Measurements from ENCODE around the gene RAMP3.

The RAMP3 gene

GRCh38 chr7:45202625-45203024 is 45.0 kb downstream of the RAMP3 start:
- no peak for TF ChIP-seq NFIC (IDR thresholded peaks at IDR 0.05)
- no peak for TF ChIP-seq ZBTB7A (IDR thresholded peaks at IDR 0.05; ENCODE audit: low read depth)
- no peak for TF ChIP-seq EP300 (IDR thresholded peaks at IDR 0.05; ENCODE audit: borderline replicate concordance)
- no peak for TF ChIP-seq CEBPB (IDR thresholded peaks at IDR 0.05)
- TF ChIP-seq USF1 (IDR thresholded peaks at IDR 0.05) = no peak
- TF ChIP-seq MAX (IDR thresholded peaks at IDR 0.05) = no peak
- no peak for TF ChIP-seq RAD21 (IDR thresholded peaks at IDR 0.05; ENCODE audit: low read depth)
- no peak for TF ChIP-seq TEAD4 (IDR thresholded peaks at IDR 0.05)
- TF ChIP-seq CREB1 (IDR thresholded peaks at IDR 0.05; ENCODE audit: low read depth) = no peak
- TF ChIP-seq YY1 (IDR thresholded peaks at IDR 0.05; ENCODE audit: low read depth) = no peak
- no peak for TF ChIP-seq TCF12 (IDR thresholded peaks at IDR 0.05; ENCODE audit: low read depth)

GRCh38 chr7:45203036-45203435 is 45.4 kb downstream of the RAMP3 start:
- no peak for TF ChIP-seq CEBPB (IDR thresholded peaks at IDR 0.05)
- TF ChIP-seq FOXM1 (IDR thresholded peaks at IDR 0.05; ENCODE audit: borderline replicate concordance, low read depth) = no peak
- no peak for TF ChIP-seq REST (IDR thresholded peaks at IDR 0.05; ENCODE audit: low read depth)
- TF ChIP-seq TCF12 (IDR thresholded peaks at IDR 0.05; ENCODE audit: low read depth) = no peak
- TF ChIP-seq NFIC (IDR thresholded peaks at IDR 0.05) = no peak
- no peak for TF ChIP-seq EP300 (IDR thresholded peaks at IDR 0.05; ENCODE audit: borderline replicate concordance)
- no peak for TF ChIP-seq YY1 (IDR thresholded peaks at IDR 0.05; ENCODE audit: low read depth)
- TF ChIP-seq MAX (IDR thresholded peaks at IDR 0.05) = no peak
- no peak for TF ChIP-seq CREB1 (IDR thresholded peaks at IDR 0.05; ENCODE audit: low read depth)
- TF ChIP-seq USF1 (IDR thresholded peaks at IDR 0.05) = no peak
- TF ChIP-seq TEAD4 (IDR thresholded peaks at IDR 0.05) = no peak
- no peak for TF ChIP-seq ZBTB7A (IDR thresholded peaks at IDR 0.05; ENCODE audit: low read depth)
- TF ChIP-seq TAF1 (IDR thresholded peaks at IDR 0.05; ENCODE audit: low read depth) = no peak
- no peak for TF ChIP-seq EGR1 (IDR thresholded peaks at IDR 0.05)
- no peak for TF ChIP-seq RAD21 (IDR thresholded peaks at IDR 0.05; ENCODE audit: low read depth)

GRCh38 chr7:45203459-45203858 is 45.9 kb downstream of the RAMP3 start:
- TF ChIP-seq EP300 (IDR thresholded peaks at IDR 0.05; ENCODE audit: borderline replicate concordance) (no peak), ZBTB7A (IDR thresholded peaks at IDR 0.05; ENCODE audit: low read depth) (no peak), CEBPB (IDR thresholded peaks at IDR 0.05) (no peak), REST (IDR thresholded peaks at IDR 0.05; ENCODE audit: low read depth) (no peak), YY1 (IDR thresholded peaks at IDR 0.05; ENCODE audit: low read depth) (no peak), TAF1 (IDR thresholded peaks at IDR 0.05; ENCODE audit: low read depth) (no peak), RAD21 (IDR thresholded peaks at IDR 0.05; ENCODE audit: low read depth) (no peak), TCF12 (IDR thresholded peaks at IDR 0.05; ENCODE audit: low read depth) (no peak), MAX (IDR thresholded peaks at IDR 0.05) (no peak), USF1 (IDR thresholded peaks at IDR 0.05) (no peak), EGR1 (IDR thresholded peaks at IDR 0.05) (no peak), NFIC (IDR thresholded peaks at IDR 0.05) (no peak)

GRCh38 chr7:45203936-45204445 is 46.4 kb downstream of the RAMP3 start:
- no peak for TF ChIP-seq TEAD4 (IDR thresholded peaks at IDR 0.05)
- TF ChIP-seq TCF12 (IDR thresholded peaks at IDR 0.05; ENCODE audit: low read depth) = no peak
- TF ChIP-seq RAD21 (IDR thresholded peaks at IDR 0.05; ENCODE audit: low read depth) = no peak
- no peak for TF ChIP-seq ZBTB7A (IDR thresholded peaks at IDR 0.05; ENCODE audit: low read depth)
- TF ChIP-seq CEBPB (IDR thresholded peaks at IDR 0.05) = peak; percentile 57; the same call in 1 of the 2 replicates

GRCh38 chr7:45211066-45211465 is 53.5 kb downstream of the RAMP3 start:
- no peak for TF ChIP-seq FOXM1 (IDR thresholded peaks at IDR 0.05; ENCODE audit: borderline replicate concordance, low read depth)
- no peak for TF ChIP-seq MAX (IDR thresholded peaks at IDR 0.05)
- TF ChIP-seq CREB1 (IDR thresholded peaks at IDR 0.05; ENCODE audit: low read depth) = no peak
- no peak for TF ChIP-seq TCF12 (IDR thresholded peaks at IDR 0.05; ENCODE audit: low read depth)
- TF ChIP-seq CEBPB (IDR thresholded peaks at IDR 0.05) = no peak
- no peak for TF ChIP-seq REST (IDR thresholded peaks at IDR 0.05; ENCODE audit: low read depth)
- no peak for TF ChIP-seq USF1 (IDR thresholded peaks at IDR 0.05)
- no peak for TF ChIP-seq TEAD4 (IDR thresholded peaks at IDR 0.05)
- TF ChIP-seq EP300 (IDR thresholded peaks at IDR 0.05; ENCODE audit: borderline replicate concordance) = no peak
- no peak for TF ChIP-seq TAF1 (IDR thresholded peaks at IDR 0.05; ENCODE audit: low read depth)
- no peak for TF ChIP-seq YY1 (IDR thresholded peaks at IDR 0.05; ENCODE audit: low read depth)
